GM19240 (cell line): Measurements from ENCODE around the gene AMN1.

Experiments
- DNase-seq: peaks from one replicate; pipeline ENCODE4 v3.0.0; 2011; ENCODE audit warnings: low spot score; ENCODE audit not compliant: insufficient read length

The AMN1 gene

GRCh38 chr12:31631023-31631724 lies 97.6 kb downstream of the AMN1 start:
- DNase-seq: no peak

DNA sequence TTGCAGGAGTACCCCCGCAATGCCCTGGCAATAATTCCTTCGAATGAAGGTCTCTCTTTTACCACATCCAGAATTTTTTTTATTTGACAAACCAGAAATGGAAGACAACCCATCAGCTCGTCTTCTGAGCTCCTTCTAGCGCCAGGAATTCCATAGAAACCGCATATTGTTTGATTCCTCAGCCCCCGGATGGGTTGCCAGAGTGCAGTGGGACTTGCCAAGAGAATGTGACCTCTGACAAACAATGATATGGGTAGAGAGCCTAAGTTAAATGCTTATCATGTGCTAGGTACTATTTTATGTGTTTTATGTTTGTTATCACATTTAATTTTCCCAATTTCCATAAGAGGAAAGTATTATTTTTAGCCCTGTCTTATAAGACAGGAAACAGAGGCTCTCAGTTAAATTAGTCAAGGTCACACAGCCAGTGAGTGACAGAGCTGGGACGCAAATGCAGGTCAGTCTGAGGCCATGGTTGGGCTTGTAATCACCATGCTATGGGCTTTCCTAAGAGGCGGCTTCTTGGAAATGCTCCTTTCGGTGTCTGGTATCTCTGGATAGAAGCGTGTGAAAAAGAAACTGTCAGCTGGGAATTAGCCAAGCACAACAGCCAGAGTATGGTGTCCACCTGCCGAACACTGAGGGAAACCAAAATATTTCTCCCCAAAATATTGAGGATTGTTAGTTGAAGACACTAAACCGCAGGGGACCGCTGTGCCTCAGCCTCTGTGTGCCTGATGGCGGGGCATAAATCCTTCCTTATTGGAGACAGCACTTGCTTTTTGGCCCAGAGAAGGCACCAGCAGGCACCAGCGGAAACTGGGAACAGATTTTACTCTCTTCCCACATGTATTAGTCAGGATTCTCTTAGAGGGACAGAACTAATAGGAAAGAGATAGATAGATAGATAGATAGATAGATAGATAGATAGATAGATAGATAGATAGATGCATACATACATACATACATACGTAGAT lies 98.8 kb downstream of the AMN1 start:
- DNase-seq: no peak

- no peak for DNase-seq
Measured at GRCh38 chr12:31627456-31628054, 101.3 kb downstream of the AMN1 start.

- no peak for DNase-seq
Measured at GRCh38 chr12:31626270-31626995, 102.4 kb downstream of the AMN1 start.

DNA sequence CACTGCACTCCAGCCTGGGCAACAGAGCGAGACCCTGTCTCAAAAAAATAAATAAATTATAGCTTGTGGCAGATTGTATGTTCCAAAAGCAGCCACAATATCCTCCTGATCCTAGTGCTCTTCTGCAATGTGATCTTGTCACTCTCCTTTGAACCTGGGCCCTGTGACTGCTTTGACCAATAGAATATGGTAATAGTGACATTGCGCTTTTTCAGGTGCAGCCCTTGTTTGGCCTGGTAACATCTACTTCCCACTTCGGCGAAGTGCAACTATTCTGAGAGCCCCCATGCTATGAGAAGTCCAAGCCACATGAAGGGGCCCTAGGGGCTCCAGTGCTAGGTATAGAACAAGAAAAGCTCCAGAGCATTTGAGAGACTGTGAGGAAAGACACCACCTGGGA lies 106.8 kb downstream of the AMN1 start:
- no peak for DNase-seq
